GM10248 (cell line): ENCODE data around the gene CKAP4.

Experiments used
- CTCF ChIA-PET: fragments of 300-600 bp; sonication (Branson Sonifier 250); formaldehyde crosslinking; extraction: SDS; loops from one replicate; lab custom pipeline; 2021; ENCODE audit warnings: antibody characterized with exemption; lab: Yijun Ruan, JAX
- POLR2A ChIA-PET: fragments of 350-650 bp; sonication (Branson Sonifier 250); formaldehyde crosslinking; extraction: SDS; loops from one replicate; lab custom pipeline; 2020; ENCODE audit warnings: antibody characterized with exemption; lab: Yijun Ruan, JAX
- DNase-seq: peaks from one replicate; pipeline ENCODE4 v3.0.0; 2012; ENCODE audit errors: extremely low spot score
- TF ChIP-seq, protein P1 (sequence below): IDR thresholded peaks from 2 replicates; pipeline ENCODE4 v1.5.1; 2012; ENCODE audit warnings: mild to moderate bottlenecking, low read depth; ENCODE audit errors: extremely low read depth, missing control alignments, control extremely low read depth

Gene CKAP4

DNA sequence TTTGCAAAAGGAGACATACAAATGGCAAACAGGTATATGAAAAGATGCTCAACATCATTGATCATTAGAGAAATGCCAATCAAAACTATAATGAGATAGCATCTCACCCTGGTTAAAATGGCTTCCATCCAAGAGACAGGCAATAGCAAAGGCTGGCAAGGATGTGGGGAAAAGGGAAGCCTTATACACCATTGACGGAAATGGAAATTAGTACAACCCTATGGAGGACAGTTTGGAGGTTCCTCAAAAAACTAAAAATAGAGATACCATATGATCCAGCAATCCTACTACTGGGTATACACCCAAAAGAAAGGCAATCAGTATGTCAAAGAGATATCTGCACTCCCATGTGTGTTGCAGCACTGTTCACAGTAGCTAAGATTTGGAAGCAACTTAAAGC, 17.3 kb upstream of the CKAP4 start:
- ChIA-PET POLR2A (no interaction called here), CTCF (no interaction called here)
- TF ChIP-seq, protein P1, sequence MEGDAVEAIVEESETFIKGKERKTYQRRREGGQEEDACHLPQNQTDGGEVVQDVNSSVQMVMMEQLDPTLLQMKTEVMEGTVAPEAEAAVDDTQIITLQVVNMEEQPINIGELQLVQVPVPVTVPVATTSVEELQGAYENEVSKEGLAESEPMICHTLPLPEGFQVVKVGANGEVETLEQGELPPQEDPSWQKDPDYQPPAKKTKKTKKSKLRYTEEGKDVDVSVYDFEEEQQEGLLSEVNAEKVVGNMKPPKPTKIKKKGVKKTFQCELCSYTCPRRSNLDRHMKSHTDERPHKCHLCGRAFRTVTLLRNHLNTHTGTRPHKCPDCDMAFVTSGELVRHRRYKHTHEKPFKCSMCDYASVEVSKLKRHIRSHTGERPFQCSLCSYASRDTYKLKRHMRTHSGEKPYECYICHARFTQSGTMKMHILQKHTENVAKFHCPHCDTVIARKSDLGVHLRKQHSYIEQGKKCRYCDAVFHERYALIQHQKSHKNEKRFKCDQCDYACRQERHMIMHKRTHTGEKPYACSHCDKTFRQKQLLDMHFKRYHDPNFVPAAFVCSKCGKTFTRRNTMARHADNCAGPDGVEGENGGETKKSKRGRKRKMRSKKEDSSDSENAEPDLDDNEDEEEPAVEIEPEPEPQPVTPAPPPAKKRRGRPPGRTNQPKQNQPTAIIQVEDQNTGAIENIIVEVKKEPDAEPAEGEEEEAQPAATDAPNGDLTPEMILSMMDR = no peak
- DNase-seq = no peak

DNA sequence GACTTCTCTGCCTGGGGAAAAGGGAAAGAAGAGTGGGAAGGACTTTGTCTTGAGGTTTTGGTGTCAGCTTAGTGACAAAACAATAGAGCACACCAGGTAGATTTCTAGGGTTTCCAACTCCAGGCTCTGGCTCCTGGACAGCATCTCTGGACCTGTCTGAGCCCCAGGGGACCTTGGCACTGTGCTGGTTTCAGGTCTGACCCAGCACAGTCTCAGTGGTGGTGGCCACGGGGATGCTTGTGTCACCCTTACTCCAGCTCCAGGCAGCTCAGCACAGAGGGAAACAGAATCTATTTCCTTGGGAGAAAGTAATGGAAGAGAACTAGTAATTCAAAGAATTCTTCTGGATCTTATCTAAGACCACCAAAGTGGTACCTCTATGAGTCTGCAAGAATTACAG, 11.1 kb upstream of the CKAP4 start:
- no peak for DNase-seq
- ChIA-PET POLR2A (no interaction called here), CTCF (interaction anchor here (1.3 to 1.7 kb wide), 2 partner anchors 21 to 23 kb away, joined by 3 read pairs; no protein-coding TSS in a partner anchor)
- TF ChIP-seq, protein P1 = no peak

DNA sequence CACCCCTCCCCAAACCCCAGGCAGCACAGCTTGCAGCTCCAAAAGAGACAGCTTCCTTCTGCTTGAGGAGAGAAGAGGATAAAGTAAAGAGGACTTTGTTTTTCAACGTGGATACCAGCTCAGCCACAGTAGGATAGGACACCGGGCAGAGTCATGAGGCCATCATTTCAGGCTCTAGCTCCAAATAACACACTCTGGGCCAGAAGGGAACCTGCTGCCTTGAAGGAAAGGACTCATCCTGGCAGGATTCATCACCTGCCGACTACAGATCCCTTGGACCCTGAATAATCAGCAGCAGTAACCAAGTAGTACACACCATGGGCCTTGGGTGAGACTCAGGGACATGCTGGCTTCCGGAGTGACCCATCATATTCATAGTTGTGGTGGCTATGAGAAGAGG, 10.4 kb upstream of the CKAP4 start:
- ChIA-PET CTCF (interaction anchor here (0.9 to 1.3 kb wide), 2 partner anchors 22 to 24 kb away, joined by 3 read pairs; no protein-coding TSS in a partner anchor), POLR2A (no interaction called here)
- DNase-seq = no peak
- TF ChIP-seq, protein P1 = no peak

DNA sequence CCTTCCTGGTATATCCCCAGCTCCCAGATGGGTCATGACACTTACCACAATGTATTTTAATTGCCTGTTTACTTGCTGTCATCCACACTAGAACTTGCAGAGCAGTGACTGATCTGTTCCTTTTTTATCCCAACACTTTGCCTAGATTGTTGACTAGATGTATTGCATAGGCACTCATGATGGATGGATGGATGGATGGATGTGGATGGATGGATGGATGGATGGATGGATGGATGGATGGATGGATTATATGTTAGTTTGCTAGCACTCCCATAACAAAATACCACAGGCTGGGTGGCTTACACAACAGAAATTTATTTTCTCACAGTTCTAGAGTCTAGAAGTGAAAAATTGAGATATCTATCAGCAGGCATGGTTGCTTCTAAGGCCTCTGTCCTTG, 8.7 kb upstream of the CKAP4 start:
- ChIA-PET CTCF (interaction anchor here (1.2 kb wide), 1 partner anchor 119 kb away, joined by 3 read pairs; no protein-coding TSS in a partner anchor), POLR2A (no interaction called here)
- no peak for DNase-seq
- TF ChIP-seq, protein P1 = no peak

DNA sequence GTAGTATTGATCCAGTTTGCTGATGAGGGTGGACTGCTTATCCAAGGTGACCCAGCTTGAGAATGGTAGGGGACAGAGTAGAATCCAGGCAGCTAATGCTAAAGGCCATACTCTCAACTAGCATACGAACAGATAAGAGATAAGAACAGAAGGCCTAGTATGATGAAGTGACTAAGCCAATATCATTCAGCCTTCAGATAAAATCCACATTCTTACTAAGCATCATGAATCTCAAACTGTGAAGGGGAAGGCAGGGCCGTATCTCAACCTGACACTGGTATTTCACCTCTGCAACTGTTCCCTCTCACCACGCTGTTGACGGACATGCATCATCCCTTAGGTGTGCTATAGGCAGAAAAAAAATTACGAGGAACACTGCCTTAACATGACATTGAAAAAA, 8.1 kb upstream of the CKAP4 start:
- DNase-seq = no peak
- POLR2A ChIA-PET = no interaction called here
- TF ChIP-seq, protein P1 = no peak
- CTCF ChIA-PET = interaction anchor here (1.2 to 2.6 kb wide), 3 partner anchors 26 to 119 kb away, joined by 3 to 8 read pairs (median 4); no protein-coding TSS in a partner anchor

DNA sequence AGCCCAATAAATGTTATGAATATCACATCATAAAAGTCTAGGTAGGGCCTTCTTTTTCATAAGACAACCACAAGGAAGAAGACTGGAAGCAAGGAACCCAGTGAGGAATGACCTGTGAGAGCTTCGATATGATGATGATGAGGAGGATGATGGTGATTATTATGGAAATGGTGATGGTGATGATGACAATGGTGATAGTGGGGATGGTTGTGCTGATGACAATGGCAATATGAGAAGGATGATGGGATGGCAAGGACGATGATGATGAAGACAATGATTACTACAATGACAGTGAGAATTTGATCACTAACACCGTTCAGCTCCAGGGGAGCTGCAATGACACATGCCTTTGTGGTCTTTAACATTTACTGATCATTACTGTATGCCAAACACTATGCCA, 7.7 kb upstream of the CKAP4 start:
- TF ChIP-seq, protein P1 = no peak
- DNase-seq = no peak
- POLR2A ChIA-PET = no interaction called here
- CTCF ChIA-PET = interaction anchor here (1.2 to 2.6 kb wide), 3 partner anchors 27 to 118 kb away, joined by 3 to 8 read pairs (median 4); no protein-coding TSS in a partner anchor
